Activated CD4-positive, alpha-beta T cell treated with anti-CD3 and anti-CD28 coated beads, Interleukin-2, Interleukin-4, amounts not matched to agents 100 ng/mL and 50 ng/mL, durations not matched to agents 16 hours and 8 hours (primary cell): Measurements from ENCODE around the gene CUEDC2.

Experiments used
- DNase-seq: peaks from one replicate; pipeline ENCODE4 v3.0.0-alpha.2; 2020; ENCODE audit warnings: low spot score

Gene CUEDC2

DNA sequence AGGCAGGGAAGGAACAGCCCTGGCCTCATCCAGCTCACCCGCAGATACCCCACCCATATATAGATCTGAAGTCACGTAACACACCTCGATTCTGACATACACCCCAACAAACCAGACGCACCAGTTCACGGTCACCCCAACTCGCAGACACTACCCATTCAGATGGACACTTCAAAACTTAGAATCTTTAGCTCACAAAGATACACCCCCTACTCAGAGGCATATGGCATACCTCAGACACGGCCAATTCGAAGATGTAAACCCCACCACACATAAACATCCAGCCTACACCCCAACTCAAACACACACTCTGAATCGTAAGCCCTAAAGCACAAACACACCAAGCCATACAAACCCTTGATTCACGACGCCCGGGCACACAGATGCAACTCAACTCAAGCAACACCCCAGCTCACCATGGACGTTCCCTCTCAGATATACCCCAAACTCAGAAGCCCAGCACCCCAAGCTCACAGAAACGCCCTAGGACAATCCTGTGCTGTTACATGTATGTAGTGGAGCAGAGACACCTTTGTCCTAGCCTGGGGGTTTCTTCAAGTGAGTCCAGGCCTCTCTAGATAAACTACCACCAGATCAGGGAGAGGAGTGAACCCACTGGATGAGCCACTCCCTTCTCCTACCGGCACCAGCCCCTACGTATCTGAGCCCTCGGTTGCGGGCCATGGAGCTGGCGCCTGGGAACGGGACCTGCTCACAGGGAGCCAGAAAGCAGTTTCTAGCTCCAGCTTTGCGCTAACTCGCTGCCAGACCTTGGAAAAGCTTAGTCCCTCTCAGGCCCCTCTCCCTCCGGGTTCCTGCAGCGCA is 22.6 kb downstream of the CUEDC2 start:
- DNase-seq: no peak

DNA sequence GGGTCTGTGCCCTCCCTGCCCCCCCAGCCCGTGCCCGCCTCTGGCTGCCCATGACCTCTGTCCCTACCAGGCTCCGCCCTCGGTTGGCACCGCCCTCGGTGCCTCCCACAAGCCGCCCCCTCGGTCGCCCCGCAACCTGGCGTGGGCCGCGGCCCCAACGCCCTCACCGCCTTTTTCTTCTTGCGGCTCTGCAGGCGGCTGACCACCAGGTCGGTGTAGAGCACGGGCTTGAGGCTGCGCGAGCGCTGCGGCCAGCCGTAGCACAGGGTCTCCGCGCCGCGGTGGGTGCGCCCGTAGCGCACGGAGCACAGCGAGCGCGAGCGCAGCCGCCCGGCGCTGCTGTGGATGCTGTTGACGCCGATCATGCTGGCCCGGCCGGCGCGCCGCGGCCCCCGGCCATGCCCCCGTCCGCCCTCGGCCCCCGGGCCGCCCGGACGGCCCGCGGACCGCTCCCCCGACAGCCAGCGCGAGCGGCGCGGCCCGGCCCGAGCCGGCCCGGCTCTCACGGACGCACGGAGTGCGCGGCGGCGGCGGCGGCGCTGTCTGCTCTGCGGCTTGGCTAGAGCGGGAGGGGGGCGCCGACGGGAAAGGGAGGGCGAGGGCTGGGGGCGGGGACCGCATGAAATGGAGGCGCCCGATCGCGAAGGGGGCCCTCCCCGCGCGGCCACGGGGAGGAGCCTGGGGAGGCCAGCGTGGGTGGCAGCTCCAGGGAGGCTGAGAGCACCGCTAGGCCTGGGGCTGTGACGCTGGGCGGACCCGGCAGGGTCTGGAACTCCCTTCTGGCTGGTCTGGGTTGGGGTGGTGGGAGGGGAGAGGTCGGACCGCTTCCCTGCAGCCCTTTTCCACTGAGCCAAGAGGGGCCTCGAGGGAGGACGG is 23.4 kb downstream of the CUEDC2 start:
- peak; percentile 52 for DNase-seq

DNA sequence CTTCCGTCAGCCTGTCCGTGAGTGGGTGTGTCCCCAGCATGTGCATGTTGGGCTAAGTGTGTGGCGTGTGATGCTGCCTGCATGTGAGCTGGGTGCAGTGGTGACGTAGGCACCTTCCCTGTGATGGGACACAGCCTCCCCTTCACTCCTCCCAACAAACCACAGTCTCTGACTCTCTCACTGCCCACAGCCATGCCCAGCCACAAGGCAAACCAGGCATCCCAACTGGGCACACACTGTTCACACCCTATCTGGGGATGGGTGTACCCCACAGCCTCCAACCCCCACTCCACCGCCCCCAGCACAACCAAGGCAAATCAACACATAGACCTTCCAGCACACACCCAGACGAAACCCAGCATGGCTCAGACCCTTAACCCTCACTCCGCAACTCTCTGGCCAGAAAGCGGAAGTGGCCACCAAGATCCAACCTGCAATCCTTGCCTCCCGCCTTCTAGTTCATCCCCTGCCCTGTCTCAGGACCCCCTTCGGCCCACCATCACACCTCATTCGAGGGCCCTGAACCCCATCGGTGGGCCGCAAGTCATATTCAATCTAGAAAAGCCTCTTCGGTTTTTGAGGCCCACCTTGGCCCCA is 24.1 kb downstream of the CUEDC2 start:
- DNase-seq: no peak

DNA sequence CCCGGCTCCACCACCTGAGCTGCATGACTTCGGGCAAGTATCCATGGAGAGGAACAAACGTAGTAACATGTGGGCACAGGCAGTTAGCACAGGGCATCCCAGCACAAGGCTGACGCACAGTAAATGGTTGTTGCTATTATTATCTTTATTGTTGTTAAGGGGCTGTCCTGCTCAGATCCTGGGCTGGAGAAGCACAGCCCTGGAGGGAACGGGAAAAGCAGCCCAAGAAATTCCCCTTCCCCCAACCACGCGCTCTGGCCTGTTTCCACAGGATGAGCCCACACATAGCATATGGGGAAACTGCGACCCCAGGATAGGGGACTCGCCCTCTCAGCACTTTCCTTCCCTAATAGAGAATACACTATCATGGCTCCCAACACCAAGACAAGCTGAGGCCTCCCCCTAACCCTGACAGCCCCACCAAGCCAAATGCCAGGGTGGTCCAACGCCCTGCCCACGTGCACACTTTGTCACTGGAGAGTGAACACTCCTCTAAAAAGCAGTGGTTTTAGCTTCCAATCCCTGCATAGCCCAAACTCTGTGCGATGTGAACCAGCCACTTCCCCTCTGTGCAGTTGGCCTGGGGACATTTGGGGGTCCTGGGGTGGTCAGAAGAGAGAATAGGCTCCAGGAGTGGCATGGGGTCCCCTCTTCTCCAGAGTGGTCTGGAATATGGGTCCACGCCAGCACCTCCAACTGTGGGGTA is 24.8 kb downstream of the CUEDC2 start:
- DNase-seq: no peak

DNA sequence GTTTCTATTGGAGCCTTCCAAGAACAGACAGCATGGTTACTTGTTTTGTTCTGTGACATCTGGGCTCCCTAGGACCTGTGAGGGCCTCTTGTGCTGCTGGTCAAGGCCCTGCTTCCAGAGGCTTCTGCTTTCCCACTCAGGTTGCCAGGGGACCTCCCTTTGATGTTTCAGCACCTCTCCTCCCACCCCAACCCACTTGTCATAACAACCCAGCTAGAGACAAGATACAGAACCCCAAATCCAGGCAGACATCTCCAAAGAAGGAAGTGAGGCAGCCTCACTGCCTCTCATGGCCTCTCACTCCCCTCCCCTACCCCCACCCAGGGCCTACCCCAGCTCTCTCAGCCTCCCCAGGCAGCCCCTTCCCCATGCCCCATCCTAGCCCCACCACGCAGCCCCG is 25.6 kb downstream of the CUEDC2 start:
- DNase-seq: no peak

DNA sequence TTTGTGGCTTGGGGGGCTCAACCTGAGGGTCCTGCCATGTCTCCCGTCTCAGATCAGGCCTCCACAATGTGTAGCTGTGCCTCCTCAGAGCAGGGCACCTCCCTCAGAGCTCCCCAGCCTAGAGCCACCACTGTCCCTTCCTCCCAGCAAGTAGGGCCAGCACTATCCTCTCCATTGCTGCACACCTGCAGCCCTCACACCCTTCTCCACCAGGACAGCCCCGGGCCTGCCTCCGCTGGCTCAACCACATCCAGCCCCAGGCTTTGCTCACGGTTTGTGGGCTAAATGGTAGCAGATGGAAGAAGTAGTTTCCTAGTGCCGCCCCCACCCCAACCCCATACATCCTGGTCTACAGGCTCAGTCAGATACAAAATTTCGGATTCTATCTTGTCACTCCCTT is 26.7 kb downstream of the CUEDC2 start:
- no peak for DNase-seq

DNA sequence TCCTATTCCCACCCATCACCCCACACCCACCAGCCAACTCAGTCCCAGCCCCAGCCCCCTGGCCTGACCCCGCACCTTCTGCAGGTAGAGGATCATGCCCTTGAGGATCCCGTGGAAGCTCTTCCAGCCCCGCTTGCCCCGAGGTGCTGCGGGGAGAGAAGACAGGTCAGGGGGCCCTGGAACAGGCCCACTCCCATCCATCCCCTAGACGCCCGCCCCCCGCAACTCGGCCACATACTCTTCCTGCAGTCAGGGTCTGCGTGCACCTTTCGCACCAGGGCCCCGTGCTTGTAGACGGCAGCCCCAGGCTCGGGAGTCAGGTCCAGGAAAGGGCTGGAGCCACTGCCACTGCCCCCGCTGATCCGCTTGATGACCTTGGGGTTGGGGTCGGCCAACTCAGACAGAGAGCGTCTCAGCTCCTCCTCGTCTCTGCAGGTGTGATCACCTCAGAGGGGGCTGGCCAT is 27.2 kb downstream of the CUEDC2 start:
- no peak for DNase-seq

DNA sequence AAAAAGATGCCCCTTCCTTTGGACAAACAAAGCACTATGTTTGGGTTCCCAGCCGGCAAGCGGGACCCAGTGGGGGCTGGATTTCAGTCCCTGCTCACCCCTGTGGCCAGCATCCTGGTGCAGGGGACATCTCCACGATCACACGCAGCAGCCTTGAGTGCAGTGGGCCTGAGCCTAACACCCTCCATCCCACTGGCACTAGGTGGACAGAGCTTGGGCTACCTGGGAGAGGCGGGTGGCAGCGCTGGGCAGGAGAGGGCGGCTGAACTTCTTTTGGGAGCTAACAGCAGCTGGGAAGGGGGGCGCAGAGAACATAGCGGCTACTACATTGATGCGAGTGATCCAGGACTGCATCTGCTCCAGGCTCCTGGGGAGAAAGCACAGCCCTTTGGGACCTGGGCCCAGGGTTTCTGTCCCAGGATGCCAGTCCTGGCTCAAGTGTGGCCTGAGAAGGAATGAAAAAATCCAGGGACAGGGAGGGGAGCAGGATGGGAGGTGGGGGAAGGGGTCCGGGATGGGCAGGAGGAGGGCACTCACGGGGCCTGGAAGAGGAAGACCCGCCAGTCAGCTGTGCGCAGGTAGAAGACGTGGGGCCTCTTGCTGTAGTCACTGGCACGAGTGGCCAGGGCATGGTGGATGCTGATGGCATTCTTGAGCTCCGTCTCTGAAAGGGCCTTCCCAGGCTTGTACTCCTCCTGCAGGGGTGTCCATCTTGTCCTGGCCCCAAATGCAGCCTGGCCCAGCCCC is 27.8 kb downstream of the CUEDC2 start:
- no peak for DNase-seq

DNA sequence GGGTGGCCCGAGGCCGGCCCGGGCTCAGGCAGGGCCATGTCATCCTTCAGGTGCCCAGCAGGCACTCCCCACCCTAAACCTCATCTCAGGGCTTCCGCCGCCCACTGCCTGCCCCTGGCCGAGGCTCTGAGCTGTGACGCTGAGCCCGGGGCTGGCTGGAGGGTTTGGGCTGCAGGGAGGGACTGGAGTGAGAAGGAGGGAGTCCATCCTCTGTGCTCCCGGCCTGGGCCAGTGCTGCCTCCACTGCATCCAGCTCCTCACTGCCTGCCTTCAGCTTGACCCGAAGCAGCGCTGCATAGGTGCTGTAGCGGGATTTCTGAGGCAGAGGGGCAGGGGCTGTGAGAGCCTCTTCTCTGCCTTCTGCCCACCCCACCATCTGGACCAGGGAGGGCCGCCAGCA is 29.3 kb downstream of the CUEDC2 start:
- no peak for DNase-seq

DNA sequence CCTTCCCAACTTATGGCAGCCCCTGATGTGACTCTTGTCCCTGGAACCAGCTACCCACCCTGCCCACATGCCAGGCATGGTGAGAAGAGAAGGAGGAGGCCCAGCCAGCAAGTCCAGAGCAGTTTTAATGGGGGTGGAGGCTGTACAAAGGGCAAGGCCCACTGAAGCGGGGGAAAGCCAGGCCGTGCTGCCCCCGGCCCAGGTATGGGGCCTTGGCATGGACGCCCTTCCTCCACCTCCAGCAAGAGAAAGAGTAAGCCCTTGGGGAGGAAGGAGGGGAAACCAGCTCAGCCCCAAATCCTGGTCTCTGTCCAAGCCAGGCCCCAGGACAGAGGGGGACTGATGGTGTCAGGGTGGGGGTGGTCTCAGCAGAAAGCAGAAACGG is 29.9 kb downstream of the CUEDC2 start:
- DNase-seq: no peak

DNA sequence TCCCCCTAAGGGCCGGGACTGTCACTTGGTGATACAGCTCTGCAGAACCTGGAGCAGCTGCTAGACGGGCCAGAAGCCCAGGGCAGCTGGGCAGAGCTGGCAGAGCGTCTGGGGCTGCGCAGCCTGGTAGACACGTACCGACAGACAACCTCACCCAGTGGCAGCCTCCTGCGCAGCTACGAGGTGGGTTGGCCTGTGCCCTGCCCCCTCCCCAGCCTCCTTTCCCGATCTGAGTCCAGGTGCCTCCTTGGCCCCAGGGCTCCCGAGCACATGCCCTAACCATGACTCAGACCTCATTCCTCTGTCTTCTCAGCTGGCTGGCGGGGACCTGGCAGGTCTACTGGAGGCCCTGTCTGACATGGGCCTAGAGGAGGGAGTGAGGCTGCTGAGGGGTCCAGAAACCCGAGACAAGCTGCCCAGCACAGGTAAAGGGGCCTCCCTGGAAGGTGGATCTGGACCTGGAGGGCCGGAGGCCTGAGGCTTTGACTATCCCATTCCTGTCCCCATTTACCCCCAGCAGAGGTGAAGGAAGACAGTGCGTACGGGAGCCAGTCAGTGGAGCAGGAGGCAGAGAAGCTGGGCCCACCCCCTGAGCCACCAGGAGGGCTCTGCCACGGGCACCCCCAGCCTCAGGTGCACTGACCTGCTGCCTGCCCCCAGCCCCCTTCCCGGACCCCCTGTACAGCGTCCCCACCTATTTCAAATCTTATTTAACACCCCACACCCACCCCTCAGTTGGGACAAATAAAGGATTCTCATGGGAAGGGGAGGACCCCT is 30.5 kb downstream of the CUEDC2 start:
- DNase-seq: no peak

DNA sequence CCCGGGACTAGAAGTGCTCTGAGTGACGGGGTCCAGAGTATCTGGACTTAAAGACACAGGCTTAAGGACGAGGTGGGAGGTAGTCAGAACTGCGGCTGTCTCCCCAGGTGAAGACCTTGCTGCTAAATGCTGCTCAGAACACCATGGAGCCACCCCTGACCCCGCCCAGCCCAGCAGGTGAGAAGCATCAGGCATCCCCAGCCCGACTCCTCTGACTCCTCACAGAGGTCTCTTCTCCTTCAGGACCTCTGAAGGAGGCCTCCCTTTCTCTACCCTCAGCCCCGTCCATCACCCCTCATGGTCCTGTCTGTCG is 31.1 kb downstream of the CUEDC2 start:
- no peak for DNase-seq

DNA sequence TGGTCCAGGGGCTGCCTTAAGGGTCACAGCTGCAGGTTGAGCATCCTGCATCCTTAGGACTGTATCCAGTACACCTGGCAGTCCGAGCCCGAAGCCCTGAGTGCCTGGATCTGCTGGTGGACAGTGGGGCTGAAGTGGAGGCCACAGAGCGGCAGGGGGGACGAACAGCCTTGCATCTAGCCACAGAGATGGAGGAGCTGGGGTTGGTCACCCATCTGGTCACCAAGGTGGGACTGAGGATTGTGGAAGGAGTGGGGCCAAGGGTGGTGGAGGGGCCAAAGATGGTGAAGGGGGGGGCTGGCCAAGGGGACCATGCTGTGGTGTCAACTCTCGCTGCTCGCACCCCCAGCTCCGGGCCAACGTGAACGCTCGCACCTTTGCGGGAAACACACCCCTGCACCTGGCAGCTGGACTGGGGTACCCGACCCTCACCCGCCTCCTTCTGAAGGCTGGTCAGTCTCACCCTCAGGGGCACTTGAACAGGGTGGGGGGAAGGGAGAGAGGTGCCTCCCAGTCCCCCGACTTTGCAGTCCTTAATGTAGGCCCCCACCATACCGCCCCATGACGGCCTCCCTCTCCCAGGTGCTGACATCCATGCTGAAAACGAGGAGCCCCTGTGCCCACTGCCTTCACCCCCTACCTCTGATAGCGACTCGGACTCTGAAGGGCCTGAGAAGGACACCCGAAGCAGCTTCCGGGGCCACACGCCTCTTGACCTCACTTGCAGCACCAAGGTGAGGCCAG is 31.6 kb downstream of the CUEDC2 start:
- DNase-seq: no peak

DNA sequence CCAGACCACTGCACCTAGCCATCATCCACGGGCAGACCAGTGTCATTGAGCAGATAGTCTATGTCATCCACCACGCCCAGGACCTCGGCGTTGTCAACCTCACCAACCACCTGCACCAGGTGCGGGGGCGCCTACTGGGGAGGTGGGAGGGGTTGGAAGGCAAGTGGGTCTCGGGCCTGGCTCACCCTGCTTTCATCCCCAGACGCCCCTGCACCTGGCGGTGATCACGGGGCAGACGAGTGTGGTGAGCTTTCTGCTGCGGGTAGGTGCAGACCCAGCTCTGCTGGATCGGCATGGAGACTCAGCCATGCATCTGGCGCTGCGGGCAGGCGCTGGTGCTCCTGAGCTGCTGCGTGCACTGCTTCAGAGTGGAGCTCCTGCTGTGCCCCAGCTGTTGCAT is 32.3 kb downstream of the CUEDC2 start:
- no peak for DNase-seq

DNA sequence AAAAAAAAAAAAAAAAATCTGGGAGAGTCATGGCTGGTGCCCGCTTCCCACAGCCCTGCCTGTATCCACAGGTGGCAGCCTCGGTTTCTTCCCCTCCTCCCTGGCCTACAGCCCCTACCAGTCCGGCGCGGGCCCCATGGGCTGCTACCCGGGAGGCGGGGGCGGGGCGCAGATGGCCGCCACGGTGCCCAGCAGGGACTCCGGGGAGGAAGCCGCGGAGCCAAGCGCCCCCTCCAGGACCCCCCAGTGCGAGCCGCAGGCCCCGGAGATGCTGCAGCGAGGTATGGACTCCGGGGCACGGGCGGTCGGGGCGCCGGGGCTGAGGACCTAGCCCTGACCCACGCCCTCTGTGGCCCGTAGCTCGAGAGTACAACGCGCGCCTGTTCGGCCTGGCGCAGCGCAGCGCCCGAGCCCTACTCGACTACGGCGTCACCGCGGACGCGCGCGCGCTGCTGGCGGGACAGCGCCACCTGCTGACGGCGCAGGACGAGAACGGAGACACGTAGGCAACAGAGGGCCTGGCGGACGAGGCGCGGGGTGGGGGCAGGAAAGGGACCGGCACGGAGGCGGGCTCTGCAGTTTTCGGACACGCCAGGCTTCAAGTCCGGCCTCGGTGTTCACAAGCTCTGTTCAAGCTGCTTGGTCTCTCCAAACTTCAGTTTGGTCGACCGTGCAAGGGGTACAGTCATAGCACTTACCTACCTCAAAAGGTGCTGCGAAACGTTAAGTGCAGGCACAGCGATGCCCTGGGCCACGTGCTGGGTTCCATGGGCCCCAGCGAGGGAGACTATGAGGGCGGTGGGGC is 33.0 kb downstream of the CUEDC2 start:
- DNase-seq: peak; percentile 92

DNA sequence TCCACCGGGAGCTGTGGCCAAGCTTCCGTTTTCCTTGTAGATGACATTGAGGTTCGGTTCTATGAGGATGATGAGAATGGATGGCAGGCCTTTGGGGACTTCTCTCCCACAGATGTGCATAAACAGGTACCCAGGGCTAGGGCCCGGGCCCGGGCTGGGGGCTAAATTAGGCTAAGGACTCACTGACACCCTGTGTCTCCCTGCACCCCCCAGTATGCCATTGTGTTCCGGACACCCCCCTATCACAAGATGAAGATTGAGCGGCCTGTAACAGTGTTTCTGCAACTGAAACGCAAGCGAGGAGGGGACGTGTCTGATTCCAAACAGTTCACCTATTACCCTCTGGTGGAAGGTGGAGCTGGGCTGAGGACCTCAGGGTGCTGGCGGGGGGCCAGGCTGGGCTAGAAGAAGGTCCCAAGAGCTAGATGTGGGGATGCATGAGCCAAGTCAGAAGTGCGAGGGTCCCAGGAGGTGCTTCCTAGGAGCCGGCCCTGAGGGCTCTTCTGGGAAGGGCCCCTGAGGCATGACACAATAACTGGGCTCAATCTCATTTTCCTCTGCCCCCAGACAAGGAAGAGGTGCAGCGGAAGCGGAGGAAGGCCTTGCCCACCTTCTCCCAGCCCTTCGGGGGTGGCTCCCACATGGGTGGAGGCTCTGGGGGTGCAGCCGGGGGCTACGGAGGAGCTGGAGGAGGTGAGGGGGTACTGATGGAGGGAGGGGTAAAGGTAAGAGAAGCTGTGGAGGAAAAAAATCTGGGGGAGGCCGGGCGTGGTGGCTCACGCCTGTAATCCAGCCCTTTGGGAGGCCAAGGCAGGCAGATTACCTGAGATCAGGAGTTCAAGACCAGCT is 34.0 kb downstream of the CUEDC2 start:
- no peak for DNase-seq

DNA sequence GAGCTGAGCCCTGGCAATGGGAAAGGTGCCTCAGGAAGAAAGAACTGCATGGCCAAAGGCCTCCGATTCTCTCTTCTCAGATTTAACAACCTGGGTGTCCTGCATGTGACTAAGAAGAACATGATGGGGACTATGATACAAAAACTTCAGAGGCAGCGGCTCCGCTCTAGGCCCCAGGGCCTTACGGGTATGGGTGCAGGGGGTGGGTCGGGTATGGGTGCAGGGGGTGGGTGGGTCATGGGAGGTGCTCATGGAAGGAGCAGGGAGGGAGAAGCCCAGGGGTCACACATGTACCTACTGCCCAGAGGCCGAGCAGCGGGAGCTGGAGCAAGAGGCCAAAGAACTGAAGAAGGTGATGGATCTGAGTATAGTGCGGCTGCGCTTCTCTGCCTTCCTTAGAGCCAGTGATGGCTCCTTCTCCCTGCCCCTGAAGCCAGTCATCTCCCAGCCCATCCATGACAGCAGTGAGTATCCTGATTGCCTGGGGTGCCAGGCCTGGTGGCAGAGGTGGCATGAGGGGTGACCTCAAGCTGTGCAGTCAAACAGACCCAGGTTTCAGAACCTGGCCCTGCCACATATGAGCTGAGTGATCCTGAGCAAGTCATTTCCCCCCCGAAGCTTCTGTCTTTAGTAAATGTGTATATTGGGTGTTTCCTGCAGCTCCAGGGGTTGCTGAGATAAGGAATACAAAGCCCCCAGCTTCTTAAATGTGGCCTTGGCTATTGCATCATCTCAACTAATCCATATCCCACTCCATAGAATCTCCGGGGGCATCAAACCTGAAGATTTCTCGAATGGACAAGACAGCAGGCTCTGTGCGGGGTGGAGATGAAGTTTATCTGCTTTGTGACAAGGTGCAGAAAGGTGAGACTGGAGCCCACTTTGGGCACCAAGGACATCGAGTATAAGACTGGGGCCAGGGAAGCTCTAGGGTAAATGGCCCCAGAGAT is 34.9 kb downstream of the CUEDC2 start:
- DNase-seq: no peak
